ENCODE measurements around the gene TESMIN. TPM values are rescaled to one million over a fixed set of nuclear protein-coding genes. Genes with fewer than 3 reads are reported as not detected.

Gene TESMIN
- total RNA-seq, 1 experiment from 2014 or later = 24.8 TPM

- no peaks in the 10 kb centered on the region for H3K9me3 ChIP-seq (ENCODE audit: control insufficient read depth in 1 of 2, insufficient read depth in 1 of 2, low read depth in 1 of 2, low read length in 2 of 2)
- H3K27me3 ChIP-seq (ENCODE audit: insufficient read depth, low read length) = no peaks in the 10 kb centered on the region
- peak overlapping the region; percentile 76 for H3K4me2 ChIP-seq (ENCODE audit: low read length)
- peak; percentile 72 for ATAC-seq
- peak overlapping the region; percentile 57; the same call in 1 of the 2 replicates for H3K27ac ChIP-seq (ENCODE audit: low read depth, low read length)
- 0 out of 2 replicates have a peak, but pooled peaks have one; percentile 40 for TF ChIP-seq CBX3 (IDR thresholded peaks at IDR 0.05; ENCODE audit: low read depth)
- TF ChIP-seq, protein P1, sequence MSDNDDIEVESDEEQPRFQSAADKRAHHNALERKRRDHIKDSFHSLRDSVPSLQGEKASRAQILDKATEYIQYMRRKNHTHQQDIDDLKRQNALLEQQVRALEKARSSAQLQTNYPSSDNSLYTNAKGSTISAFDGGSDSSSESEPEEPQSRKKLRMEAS (IDR thresholded peaks at IDR 0.05) = no peak
- TF ChIP-seq RAD21 (IDR thresholded peaks at IDR 0.05; ENCODE audit: low read depth) = no peak
- TF ChIP-seq EZH2 (IDR thresholded peaks at IDR 0.05) = no peak
- TF ChIP-seq SRF (IDR thresholded peaks at IDR 0.05; ENCODE audit: low read depth) = no peak
- TF ChIP-seq CEBPB (IDR thresholded peaks at IDR 0.05; ENCODE audit: low read depth) = peak; percentile 27; the same call in 1 of the 2 replicates
- no peaks in the 10 kb centered on the region for H4K20me1 ChIP-seq (ENCODE audit: insufficient read depth)
- ChIA-PET CTCF (no interaction called here), POLR2A (no interaction called here), RAD21 (ENCODE audit: low non-redundant PET in 1 of 2, low total read pairs in 2 of 2, uncharacterized antibody in 2 of 2, unreplicated experiment in 2 of 2) (no interaction called here)
- peaks cover 18 to 24% of the 10 kb centered on the region in 2 experiments for H3K4me1 ChIP-seq (ENCODE audit: control insufficient read depth in 1 of 2, insufficient read depth in 2 of 2, low read length in 2 of 2)
- intact Hi-C loops (cut with micrococcal nuclease) = no loop called here
- H3K79me2 ChIP-seq (ENCODE audit: insufficient read depth, low read length) = no peaks in the 10 kb centered on the region
- H3K4me3 ChIP-seq (replicated peaks in 1 of 2; ENCODE audit: low read depth in 1 of 2, low read length in 2 of 2) = peak overlapping the region in 1 of 2 experiments; percentile 45; a peak in 2 of 4 replicates
- H2AFZ ChIP-seq (ENCODE audit: low read depth, low read length, poor library complexity, severe bottlenecking) = no peak overlapping the region
- H3K9ac ChIP-seq (ENCODE audit: low read length) = peak overlapping the region; percentile 38
- peaks cover 15 to 34% of the 10 kb centered on the region in 2 experiments for H3K36me3 ChIP-seq (ENCODE audit: control insufficient read depth in 1 of 2, insufficient read depth in 2 of 2, low read length in 2 of 2)
- no peaks in the 10 kb centered on the region for H3K9me2 ChIP-seq (ENCODE audit: insufficient read depth)
- DNase-seq (ENCODE audit: low read depth, low spot score) = peak; percentile 15
- no TSS peak for BruUV-seq (replicated peaks)
Measured at GRCh38 chr11:68776442-68777235, 25.3 kb upstream of the TESMIN start.

DNA sequence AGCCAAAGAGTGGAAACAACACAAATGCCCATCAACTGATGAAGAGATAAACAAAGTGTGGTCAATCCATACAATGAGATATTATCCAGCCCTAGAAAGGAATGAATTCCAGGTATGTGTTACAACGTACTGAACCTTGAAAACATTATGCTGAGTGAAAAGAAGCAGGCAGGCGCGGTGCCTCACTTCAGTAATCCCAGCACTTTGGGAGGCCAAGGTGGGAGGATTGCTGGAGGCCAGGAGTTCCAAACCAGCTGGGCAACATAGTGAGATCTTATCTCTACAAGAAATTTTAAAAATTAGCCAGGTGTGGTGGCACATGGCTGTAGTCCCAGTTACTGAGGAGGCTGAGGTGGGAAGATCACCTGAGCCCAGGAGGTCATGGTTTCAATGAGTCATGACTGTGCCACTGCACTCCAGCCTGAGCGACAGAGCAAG lies 24.6 kb upstream of the TESMIN start:
- POLR2A ChIA-PET = no interaction called here
- DNase-seq (ENCODE audit: low read depth, low spot score) (peak; percentile 18), ATAC-seq (peak; percentile 84)
- BruUV-seq (replicated peaks) = no TSS peak
- H3K4me2 ChIP-seq (ENCODE audit: low read length) = peak overlapping the region; percentile 76
- RAD21 ChIA-PET (ENCODE audit: low non-redundant PET in 1 of 2, low total read pairs in 2 of 2, uncharacterized antibody in 2 of 2, unreplicated experiment in 2 of 2) = no interaction called here
- intact Hi-C loops (cut with micrococcal nuclease) = no loop called here
- H2AFZ ChIP-seq (ENCODE audit: low read depth, low read length, poor library complexity, severe bottlenecking) = no peak overlapping the region
- H3K27ac ChIP-seq (ENCODE audit: low read depth, low read length) = peak overlapping the region; percentile 57; the same call in 1 of the 2 replicates
- H3K79me2 ChIP-seq (ENCODE audit: insufficient read depth, low read length) = no peaks in the 10 kb centered on the region
- H3K4me1 ChIP-seq (ENCODE audit: control insufficient read depth in 1 of 2, insufficient read depth in 2 of 2, low read length in 2 of 2) = peaks cover 18 to 24% of the 10 kb centered on the region in 2 experiments
- H3K36me3 ChIP-seq (ENCODE audit: control insufficient read depth in 1 of 2, insufficient read depth in 2 of 2, low read length in 2 of 2) = peaks cover 19 to 35% of the 10 kb centered on the region in 2 experiments
- TF ChIP-seq CBX3 (IDR thresholded peaks at IDR 0.05; ENCODE audit: low read depth) (no peak), SIN3A (IDR thresholded peaks at IDR 0.05; ENCODE audit: low read depth) (no peak), JUND (IDR thresholded peaks at IDR 0.05) (peak; percentile 26; the same call in 1 of the 2 replicates), EZH2phosphoT487 (IDR thresholded peaks at IDR 0.05; ENCODE audit: borderline replicate concordance) (no peak), ZNF274 (IDR thresholded peaks at IDR 0.05; ENCODE audit: low read depth, low read length) (no peak)
- TF ChIP-seq, protein P1 (IDR thresholded peaks at IDR 0.05) = peak; percentile 52; the same call in 1 of the 2 replicates
- CTCF ChIA-PET = no interaction called here
- peak overlapping the region in 1 of 2 experiments; percentile 45; a peak in 1 of 4 replicates for H3K4me3 ChIP-seq (replicated peaks in 1 of 2; ENCODE audit: low read depth in 1 of 2, low read length in 2 of 2)
- H3K9me2 ChIP-seq (ENCODE audit: insufficient read depth) = no peaks in the 10 kb centered on the region
- no peaks in the 10 kb centered on the region for H4K20me1 ChIP-seq (ENCODE audit: insufficient read depth)
- H3K27me3 ChIP-seq (ENCODE audit: insufficient read depth, low read length) = no peaks in the 10 kb centered on the region
- H3K9ac ChIP-seq (ENCODE audit: low read length) = peak overlapping the region; percentile 38
- no peaks in the 10 kb centered on the region for H3K9me3 ChIP-seq (ENCODE audit: control insufficient read depth in 1 of 2, insufficient read depth in 1 of 2, low read depth in 1 of 2, low read length in 2 of 2)
